ENCODE data around the gene ZC3H18. TPM values are rescaled to one million over a fixed set of nuclear protein-coding genes. Genes with fewer than 3 reads are reported as not detected.

The ZC3H18 gene
- total RNA-seq, 2 donors from 2014 or later = 23.1 to 25.3 TPM

DNA sequence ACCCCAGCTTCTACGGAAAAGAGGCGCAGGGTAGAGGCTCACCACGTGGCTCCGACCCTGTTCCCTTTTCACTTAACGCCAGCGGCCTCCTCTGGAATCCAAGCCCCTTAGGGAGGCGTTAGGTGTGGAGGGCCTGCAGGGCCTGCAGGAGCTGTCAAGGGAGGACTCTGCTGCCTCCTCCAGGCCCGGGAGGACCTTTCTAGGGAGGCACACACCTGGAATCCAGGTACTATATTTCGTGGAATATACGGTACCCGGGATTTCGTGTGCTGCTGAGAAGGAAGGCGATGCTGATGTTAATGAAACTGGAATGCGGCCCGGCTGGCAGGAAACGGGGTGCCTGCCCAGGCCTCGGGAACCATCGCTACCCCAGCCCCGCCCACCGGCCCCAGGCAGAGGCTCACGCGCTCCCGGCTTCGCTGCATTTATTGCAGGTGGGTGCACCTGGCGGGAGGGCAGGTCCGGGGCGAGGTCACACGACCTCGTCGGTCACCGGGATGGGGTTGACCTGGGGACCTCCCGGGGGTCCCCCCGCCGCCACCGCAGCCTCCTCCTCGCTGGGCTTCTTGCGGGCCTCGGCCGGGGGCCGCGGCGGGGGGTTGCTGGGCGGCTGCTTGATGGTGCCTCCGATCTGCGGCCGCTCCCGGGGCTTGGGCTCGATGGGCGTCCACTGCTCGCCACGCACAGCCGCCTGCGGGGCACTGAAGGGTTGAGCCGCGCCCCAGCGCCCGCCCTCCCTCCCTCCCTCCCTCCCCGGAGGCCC is 72.9 kb downstream of the ZC3H18 start:
- intact Hi-C loops (cut with DNase I) = no loop called here
- no peak for ATAC-seq
- DNase-seq = no peak

DNA sequence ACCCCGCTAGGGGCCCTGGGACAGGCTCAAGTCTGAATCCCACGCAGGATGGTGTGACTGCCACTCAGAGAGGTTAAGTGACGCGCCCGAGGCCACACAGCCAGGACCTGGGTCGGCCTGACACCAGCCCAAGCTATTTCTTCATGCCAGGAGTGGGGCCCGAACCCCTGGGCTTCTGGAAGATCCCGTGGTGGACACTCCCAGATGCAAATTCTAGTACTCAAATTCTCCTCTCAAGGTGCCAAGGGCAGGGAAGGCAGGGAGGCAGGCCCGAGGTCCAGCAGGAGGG is 73.4 kb downstream of the ZC3H18 start:
- DNase-seq = no peak
- ATAC-seq = no peak
- intact Hi-C loops (cut with DNase I) = no loop called here

DNA sequence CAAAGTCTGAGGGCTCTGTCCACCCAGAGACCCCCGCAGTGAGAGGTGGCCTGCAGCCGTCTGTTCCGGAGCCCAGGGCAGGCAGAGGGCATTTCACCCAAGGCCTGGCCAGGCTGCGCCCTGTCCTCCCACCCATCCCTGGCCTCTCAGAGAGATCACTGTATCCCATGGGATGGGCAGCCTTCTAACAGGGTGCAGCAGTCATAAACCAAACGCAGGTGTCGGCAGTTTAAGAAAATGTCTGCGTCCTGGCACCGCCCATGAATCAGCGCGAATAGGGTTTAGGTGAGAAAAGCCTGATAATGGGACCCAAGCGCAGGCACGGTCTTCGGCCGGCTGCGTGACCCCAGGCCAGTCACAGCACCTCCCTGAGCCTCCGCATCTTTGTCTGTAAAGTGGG is 75.3 kb downstream of the ZC3H18 start:
- DNase-seq = no peak
- ATAC-seq = no peak
- intact Hi-C loops (cut with DNase I) = no loop called here

DNA sequence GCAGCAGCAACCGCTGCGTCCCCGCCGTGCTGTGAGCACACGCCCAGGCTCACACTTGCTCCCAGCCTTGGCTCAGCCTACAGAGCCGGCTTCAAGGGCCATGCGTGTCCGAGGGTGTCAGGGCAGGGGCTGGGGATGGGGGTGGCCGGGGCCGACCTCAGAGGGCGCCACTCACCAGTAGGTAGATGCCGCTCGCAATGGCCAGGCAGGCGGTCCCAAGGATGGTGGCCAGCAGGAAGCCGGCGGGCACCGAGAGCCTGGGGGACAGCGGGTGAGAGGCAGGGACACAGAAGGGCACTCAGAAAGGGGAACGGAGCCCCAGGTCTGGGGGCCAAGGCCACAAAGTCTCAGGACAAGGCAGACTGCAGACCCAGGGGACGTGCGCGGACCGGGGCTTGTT is 75.7 kb downstream of the ZC3H18 start:
- DNase-seq (no peak), ATAC-seq (no peak)
- intact Hi-C loops (cut with DNase I) = no loop called here

DNA sequence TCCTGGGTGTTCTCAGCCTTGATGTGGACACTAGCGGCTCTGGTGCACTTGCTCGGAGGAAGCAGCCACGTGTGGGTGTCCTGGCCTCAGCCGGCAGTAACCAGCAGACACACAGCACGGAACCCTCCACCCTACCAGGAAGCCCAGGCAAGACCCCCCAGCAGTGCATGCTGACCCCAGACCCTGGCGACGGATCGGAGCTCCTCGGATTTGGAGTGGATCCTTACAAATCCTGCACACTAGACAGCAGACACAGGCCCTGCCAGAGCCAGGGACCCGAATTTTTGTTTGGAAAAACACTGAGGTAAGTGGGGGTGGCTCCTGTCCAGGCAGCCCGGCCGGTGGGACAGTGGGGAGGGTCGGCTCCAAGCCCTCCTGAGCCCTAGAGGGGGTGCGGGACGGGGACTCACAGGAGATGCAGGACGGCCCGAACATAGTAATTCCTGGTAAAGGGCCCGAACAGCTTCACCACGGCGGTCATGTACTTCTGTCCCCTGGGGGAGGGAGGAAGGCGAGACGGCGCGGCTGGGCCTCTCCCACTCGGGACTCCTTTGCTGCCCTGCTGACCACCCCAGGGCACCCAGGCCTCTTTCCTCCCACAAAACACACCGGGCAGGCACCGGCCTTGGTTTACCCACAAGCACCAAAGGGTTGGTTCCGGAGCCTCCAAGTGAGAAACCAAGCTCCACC is 76.3 kb downstream of the ZC3H18 start:
- ATAC-seq (no peak), DNase-seq (no peak)
- intact Hi-C loops (cut with DNase I) = no loop called here

DNA sequence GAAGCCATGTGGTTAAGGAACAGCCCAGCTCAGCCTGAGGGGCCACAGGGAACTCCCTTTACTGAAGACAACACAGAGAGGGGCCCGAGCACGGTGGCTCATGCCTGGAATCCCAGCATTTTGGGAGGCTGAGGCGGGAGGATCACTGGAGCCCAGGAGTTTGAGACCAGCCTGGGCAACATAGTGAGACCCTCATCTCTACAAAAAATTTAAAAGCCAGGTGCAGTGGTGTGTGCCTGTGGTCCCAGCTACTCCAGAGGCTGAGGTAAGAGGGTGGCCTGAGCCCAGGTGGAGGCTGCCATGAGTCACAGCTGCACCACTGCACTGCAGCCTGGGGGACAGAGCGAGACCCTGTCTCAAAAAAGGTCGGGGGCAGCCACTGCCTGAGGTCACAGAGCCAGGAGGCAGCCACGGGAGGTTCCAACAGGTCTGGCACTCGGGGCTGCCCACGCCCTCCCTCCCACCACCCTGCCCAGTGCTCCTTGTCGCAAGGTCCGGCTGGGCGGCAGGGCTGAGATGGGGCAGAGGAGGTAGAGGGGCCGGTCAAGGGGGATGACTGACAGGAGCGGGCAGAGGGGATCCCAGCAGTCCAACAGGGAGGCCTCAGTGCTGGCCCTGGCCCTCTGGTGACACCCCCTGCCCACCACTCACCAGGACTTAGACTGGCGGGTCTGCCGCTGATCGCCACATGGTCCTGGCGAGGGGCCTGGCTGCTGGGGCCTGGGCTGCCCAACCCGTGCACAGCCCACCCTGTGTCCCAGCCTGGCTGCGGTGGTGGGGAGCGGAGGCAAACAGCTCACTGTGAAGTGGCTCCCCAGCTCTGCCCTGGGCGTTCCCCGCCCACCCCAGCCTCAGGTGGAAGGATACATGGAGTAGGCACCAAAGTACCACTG is 77.2 kb downstream of the ZC3H18 start:
- DNase-seq = no peak
- ATAC-seq = no peak

DNA sequence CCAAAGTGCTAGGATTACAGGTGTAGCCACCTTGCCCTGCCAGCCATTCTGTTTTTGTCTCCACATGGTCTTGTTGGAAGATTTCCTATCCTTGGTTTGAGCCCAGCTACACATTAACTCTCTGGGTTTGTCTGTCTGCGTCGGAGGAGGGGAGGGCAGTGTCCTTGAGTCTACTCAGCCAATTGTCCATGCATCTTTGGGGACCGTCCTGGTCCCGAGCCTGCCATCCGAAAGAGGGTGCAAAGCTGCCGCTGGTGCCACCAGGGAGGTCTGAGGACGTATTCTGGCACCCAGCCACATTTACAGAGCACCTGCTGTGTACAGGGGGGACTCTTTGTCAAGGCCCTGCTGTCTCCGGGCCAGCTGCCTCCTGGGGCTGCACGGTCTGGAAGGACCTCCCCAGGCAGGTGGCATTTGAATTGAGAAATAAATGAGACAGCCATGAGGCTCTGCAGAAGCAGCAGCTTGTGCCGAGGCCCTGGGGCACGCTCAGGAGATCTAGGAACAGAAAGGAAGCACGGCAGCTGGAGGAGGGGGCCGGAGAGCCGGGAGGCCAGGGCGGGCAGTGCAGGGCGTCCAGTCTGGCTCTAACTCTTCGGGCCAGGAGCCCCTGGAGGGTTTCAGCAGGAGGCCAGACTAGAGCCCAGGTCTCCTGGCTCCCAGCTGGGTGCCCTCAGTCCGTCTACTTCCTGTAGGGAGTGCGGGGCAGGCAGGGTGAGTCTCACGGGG is 79.2 kb downstream of the ZC3H18 start:
- intact Hi-C loops (cut with DNase I) = no loop called here
- DNase-seq = no peak
- ATAC-seq = no peak

More for the DNA sequence above, 77.2 kb downstream of the ZC3H18 start:
- intact Hi-C loops (cut with DNase I) = no loop called here

DNA sequence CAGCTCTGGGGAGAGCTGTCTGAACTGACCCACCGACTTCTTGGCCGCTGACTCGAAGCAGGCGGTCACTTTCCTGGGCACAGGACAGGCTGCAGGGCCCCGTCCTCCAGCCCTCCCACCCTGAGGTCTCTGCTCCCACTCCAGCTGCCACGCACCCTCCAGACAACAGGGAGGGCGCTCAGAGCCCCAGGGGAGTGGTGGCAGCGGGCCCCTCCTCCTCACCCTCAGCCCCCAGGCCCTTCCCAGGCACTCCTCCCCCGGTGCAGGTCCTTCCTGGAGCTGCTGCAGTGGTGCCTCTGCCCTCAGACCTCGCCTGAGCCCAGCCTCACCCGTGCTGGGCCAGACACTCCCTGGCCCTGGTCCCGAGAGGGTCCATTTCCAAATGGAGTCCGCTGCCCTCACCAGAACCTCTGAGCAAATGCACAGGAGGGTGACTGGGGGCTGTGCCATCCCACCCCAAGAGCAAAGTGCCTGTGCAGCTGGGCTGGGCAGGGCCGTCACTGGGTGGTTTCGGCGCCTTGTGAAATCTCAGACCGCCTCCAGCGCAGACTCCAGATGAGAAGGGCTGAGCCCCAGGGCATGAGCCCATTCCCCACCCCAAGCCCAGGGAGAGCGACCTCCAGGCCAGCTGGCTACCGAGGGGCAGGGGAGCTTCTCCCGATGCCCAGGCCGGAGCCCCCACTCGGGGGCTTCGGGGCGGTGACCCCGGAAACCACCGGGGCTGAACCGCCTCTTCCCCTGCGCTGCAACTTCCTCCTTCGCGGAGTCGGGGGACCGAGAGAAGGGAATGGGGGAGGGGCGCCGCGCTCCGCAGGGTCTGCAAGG is 79.9 kb downstream of the ZC3H18 start:
- intact Hi-C loops (cut with DNase I) = no loop called here
- ATAC-seq = peak; percentile 39 to 50
- DNase-seq = peak; percentile 60

DNA sequence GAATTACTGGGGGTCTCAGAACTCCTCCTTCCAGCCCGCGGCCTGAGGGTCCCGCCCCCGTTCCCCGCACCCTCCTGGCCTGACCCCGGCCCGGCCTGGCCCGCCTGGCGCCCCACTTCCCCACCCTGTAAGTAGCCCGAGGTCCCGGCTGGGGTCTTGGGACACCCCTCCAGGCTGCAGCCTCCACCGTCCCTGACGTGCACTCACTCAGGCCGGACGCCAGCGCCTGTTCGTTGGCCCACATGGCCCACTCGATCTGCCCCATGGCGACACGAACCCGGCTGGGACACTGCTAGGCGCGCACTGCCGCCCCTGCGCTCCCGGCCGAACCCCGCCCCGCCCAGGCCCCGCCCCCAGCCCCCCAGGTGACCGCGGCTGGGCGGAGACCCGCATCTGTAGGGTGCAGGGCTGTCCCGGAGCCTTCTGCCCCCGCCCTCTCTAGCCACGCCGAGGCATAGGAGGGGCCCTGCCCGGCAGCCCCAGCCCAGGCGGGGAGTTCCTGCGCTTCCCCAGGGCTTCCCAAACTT is 80.6 kb downstream of the ZC3H18 start, which contains the start of gene CYBA:
TSS of gene CYBA (minus strand) at position 305 of the 527 bp plus-strand sequence. CDS start at position 265, 40 bp downstream.
- peak; percentile 78 for DNase-seq
- intact Hi-C loops (cut with DNase I) = no loop called here
- peak; percentile 89 to 91 for ATAC-seq

DNA sequence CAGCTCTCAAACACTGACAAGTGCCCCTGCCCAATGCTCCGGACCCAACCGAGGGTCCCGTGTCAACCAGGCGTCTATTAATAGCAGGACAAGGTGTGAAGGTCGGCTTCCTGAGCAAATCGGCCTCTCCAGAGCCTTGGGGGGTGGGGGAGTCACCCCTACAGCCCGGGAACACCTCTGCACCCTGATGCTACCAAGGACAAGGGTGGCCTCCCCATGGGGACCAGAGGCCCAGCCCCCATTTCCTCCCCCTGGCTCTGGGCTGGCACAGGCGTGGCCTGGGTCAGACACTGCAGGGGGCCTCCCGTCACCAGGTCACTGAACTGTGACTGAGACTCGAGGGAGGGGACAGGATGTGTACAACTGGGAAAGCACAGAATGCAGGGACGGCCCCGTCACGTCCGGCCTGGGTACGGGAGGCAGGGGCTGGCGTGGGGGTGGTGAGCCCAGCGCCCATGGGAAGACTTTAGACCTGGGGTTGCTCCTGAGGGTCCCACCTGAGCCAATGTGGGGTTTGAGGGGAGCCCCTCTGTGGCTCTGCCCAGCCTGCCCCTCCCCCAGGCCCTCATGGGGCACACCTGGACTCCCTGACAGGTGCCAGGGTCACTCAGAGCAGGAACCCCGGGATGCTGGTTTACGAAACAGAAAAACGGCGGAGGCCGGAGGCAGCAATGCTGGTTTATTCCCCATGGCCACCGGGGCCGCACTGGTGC is 81.2 kb downstream of the ZC3H18 start:
- intact Hi-C loops (cut with DNase I) = no loop called here
- peak; percentile 64 for DNase-seq
- ATAC-seq = peak; percentile 23 to 53

DNA sequence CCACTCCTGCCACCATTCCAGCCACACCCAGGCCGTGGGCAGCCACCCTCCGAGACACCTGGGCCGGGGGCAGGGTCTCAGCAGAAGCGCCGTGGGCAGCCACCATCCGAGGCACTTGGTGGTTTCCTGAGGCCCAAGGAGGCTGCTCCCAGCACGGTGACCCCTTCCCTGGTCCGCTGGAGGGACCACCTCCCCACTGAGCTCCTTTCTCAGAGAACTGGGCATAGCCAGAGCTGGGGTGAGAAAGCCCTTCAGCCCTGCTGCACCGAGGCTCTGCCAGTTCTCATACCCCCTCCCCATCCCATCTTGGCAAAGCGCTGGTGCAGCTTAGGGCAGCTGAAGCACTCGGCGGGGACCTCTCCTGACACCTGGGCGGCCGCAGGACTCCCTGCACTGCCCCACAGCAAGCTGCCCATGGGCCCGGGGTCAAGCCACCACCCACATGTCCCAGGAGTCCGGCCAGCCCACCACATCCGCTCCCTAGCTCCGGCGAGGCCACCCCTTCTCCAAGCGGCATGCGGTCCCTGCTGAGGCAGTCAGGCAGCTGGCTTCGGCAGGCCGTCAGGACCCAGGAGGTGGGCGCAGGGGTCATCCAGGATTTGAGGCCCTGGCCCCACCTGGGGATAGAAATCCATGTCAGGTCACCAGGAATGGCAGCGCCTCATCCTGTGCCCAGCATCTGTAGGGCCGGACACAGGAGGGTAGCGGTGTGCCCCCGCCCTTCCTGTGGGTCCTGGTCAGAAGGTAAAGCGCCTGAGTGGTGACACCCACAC is 82.0 kb downstream of the ZC3H18 start:
- DNase-seq = no peak

DNA sequence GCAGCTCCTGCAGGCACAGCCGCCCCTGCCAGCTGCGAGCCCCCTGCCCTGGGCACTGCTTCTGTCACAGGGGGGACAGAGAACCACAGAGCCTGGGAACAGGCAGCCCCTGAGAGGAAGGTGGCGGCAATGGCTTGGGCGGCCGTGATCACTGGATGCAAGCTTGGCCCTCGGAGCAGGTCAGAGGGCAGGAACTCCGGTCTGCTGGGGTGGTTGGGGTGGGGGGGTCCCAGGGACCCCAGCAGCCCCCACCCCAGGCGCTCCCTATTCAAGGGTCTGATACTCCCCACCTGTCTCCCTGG is 82.5 kb downstream of the ZC3H18 start:
- intact Hi-C loops (cut with DNase I) = no loop called here
- no peak for DNase-seq
- ATAC-seq = no peak

More for the DNA sequence above, 82.0 kb downstream of the ZC3H18 start:
- intact Hi-C loops (cut with DNase I) = no loop called here
- ATAC-seq = no peak

DNA sequence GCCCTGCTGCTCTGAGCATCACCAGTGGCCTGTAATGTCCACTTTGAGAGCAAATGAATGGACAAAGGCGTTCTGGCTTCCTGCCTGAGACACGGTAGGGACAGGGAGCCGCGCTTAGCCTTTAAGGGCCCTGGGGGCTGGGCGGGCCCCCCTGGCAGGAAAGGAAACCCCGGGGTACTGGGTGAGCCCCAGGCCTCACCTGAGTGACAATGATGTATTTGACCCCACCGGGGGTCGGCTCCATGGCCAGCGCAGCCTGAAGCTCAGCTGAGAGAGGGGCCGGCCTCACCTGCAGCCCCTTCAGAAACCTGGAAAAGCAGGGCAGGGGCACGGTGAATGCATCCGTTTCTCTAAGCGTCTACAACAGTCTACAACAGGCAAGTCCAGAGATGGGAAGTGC is 82.9 kb downstream of the ZC3H18 start:
- ATAC-seq (no peak), DNase-seq (no peak)
- intact Hi-C loops (cut with DNase I) = no loop called here

DNA sequence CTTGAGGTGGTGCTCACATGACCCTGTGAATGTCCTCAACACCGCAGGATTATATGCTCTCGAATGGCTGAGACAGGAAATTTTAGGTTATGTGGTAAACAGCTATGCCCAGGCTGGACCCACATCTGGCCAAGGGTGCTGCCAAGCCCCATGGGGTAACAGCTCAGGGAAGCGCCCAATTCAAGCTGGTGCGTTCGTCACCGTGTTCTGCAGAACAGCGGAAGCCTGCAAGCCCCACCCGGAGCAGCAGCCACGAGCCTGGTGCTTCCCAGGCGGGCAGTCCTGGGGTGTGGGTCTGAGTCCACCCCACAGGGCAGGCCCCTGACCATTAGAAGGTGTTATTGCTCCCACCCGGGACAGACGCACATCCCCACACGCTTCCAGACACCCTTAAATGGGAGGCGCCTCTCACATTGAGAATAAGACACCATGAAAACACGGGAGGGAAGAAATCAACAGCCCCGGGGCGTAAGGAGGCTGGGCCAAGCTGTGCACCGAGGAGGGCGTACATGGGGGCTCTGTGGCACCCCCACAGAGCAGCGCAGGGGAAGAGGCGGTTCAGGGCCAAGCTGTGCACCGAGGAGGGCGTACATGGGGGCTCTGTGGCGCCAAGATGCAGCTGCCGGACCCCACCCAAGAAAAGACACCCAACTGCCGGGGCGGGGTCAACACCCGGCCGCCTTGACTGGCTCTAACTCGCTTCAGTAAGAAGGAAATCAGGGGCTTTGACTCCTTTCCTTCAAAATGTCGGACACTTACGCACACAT is 83.6 kb downstream of the ZC3H18 start:
- intact Hi-C loops (cut with DNase I) = no loop called here
- DNase-seq = no peak
- no peak for ATAC-seq

DNA sequence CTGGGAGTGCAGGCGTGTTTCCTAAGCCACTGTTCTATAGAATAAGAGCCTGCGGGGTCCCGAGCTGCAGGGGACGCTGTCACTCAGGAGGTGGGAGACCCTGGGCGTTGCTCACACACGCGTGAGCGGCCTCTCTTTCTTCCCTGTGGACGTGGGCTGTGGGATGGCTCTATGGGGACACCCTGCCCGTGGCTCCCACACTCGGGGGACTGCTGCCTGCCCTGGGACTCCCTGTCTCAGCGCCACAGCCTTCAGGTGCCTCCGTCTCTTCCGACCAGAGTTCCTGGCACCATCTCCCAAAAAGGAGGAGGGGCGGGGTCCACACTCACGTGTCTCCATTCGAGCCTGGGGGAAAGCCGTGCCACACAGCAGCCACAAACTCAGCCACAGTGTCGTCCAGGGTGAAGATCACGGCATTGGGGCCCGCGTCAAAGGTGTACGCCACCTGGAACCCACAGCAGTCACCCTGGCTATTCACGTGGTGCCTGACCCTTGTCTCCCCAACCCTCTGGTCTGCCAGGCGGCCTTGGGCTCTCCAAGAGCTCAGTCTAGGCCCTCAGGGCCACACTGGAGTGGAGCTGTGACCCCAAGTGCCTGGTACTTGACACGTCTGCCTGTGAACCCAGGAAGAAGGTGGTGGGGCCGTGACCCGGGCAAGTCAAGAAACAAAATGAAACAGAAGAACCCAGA is 84.3 kb downstream of the ZC3H18 start:
- intact Hi-C loops (cut with DNase I) = no loop called here
- ATAC-seq (no peak), DNase-seq (no peak)

Data from left cardiac atrium (tissue), 4 donors.